Measurements from ENCODE around the gene SFN.
"Not testable (repeated sequence)": the region's sequence is repeated elsewhere in the genome, so short reads cannot be mapped to it uniquely, and the experiment has no call there.

SFN gene

GRCh38 chr1:26829184-26829911 lies 33.6 kb upstream of the SFN start:
- Histone ChIP-seq H3K4me3 (ENCODE audit: low read length) (no peak overlapping the region), H3K9ac (ENCODE audit: low read length) (no peak overlapping the region), H3K36me3 (ENCODE audit: control insufficient read depth, insufficient read depth, low read length) (peaks cover 5% of the 10 kb centered on the region), H3K4me1 (ENCODE audit: control insufficient read depth, insufficient read depth, low read length) (peaks cover 37% of the 10 kb centered on the region), H3K9me3 (ENCODE audit: control insufficient read depth, low read length) (no peaks in the 10 kb centered on the region), H3K27me3 (ENCODE audit: control insufficient read depth, insufficient read depth, low read length) (no peaks in the 10 kb centered on the region)

GRCh38 chr1:26831059-26831458 lies 31.9 kb upstream of the SFN start:
- H3K27me3 ChIP-seq (ENCODE audit: control insufficient read depth, insufficient read depth, low read length), result no peaks in the 10 kb centered on the region
- no peak overlapping the region for H3K4me3 ChIP-seq (ENCODE audit: low read length)
- peaks cover 5% of the 10 kb centered on the region for H3K36me3 ChIP-seq (ENCODE audit: control insufficient read depth, insufficient read depth, low read length)
- H3K9ac ChIP-seq (ENCODE audit: low read length), result peak overlapping the region; percentile 40
- no peaks in the 10 kb centered on the region for H3K9me3 ChIP-seq (ENCODE audit: control insufficient read depth, low read length)
- peaks cover 30% of the 10 kb centered on the region for H3K4me1 ChIP-seq (ENCODE audit: control insufficient read depth, insufficient read depth, low read length)

GRCh38 chr1:26831546-26832248 lies 31.3 kb upstream of the SFN start:
- Histone ChIP-seq H3K4me1 (ENCODE audit: control insufficient read depth, insufficient read depth, low read length) (peaks cover 27% of the 10 kb centered on the region), H3K27me3 (ENCODE audit: control insufficient read depth, insufficient read depth, low read length) (no peaks in the 10 kb centered on the region), H3K36me3 (ENCODE audit: control insufficient read depth, insufficient read depth, low read length) (peaks cover 5% of the 10 kb centered on the region), H3K9ac (ENCODE audit: low read length) (peak overlapping the region; percentile 40), H3K9me3 (ENCODE audit: control insufficient read depth, low read length) (no peaks in the 10 kb centered on the region), H3K4me3 (ENCODE audit: low read length) (no peak overlapping the region)

- Histone ChIP-seq H3K9me3 (ENCODE audit: control insufficient read depth, low read length) (no peaks in the 10 kb centered on the region), H3K9ac (ENCODE audit: low read length) (no peak overlapping the region), H3K4me1 (ENCODE audit: control insufficient read depth, insufficient read depth, low read length) (peaks cover 24% of the 10 kb centered on the region), H3K36me3 (ENCODE audit: control insufficient read depth, insufficient read depth, low read length) (peaks cover 5% of the 10 kb centered on the region), H3K4me3 (ENCODE audit: low read length) (no peak overlapping the region), H3K27me3 (ENCODE audit: control insufficient read depth, insufficient read depth, low read length) (no peaks in the 10 kb centered on the region)
Measured at GRCh38 chr1:26832249-26832960, 30.5 kb upstream of the SFN start.

- Histone ChIP-seq H3K9me3 (ENCODE audit: control insufficient read depth, low read length) (no peaks in the 10 kb centered on the region), H3K4me3 (ENCODE audit: low read length) (no peak overlapping the region), H3K4me1 (ENCODE audit: control insufficient read depth, insufficient read depth, low read length) (peaks cover 15% of the 10 kb centered on the region), H3K36me3 (ENCODE audit: control insufficient read depth, insufficient read depth, low read length) (peaks cover 5% of the 10 kb centered on the region), H3K27me3 (ENCODE audit: control insufficient read depth, insufficient read depth, low read length) (no peaks in the 10 kb centered on the region), H3K9ac (ENCODE audit: low read length) (no peak overlapping the region)
Measured at GRCh38 chr1:26833432-26834405, 29.2 kb upstream of the SFN start.

GRCh38 chr1:26837665-26838064 lies 25.3 kb upstream of the SFN start:
- H3K9me3 ChIP-seq (ENCODE audit: control insufficient read depth, low read length); H3K27me3 ChIP-seq (ENCODE audit: control insufficient read depth, insufficient read depth, low read length); H3K36me3 ChIP-seq (ENCODE audit: control insufficient read depth, insufficient read depth, low read length); H3K9ac ChIP-seq (ENCODE audit: low read length); H3K4me1 ChIP-seq (ENCODE audit: control insufficient read depth, insufficient read depth, low read length); H3K4me3 ChIP-seq (ENCODE audit: low read length): not testable (repeated sequence)

- H3K9ac ChIP-seq (ENCODE audit: low read length), result no peak overlapping the region
- H3K27me3 ChIP-seq (ENCODE audit: control insufficient read depth, insufficient read depth, low read length), result no peaks in the 10 kb centered on the region
- H3K4me1 ChIP-seq (ENCODE audit: control insufficient read depth, insufficient read depth, low read length), result no peaks in the 10 kb centered on the region
- no peaks in the 10 kb centered on the region for H3K36me3 ChIP-seq (ENCODE audit: control insufficient read depth, insufficient read depth, low read length)
- H3K9me3 ChIP-seq (ENCODE audit: control insufficient read depth, low read length), result no peaks in the 10 kb centered on the region
- H3K4me3 ChIP-seq (ENCODE audit: low read length), result no peak overlapping the region
Measured at GRCh38 chr1:26838474-26839338, 24.2 kb upstream of the SFN start.

GRCh38 chr1:26839339-26839722 lies 23.6 kb upstream of the SFN start:
- Histone ChIP-seq H3K4me1 (ENCODE audit: control insufficient read depth, insufficient read depth, low read length) (no peaks in the 10 kb centered on the region), H3K27me3 (ENCODE audit: control insufficient read depth, insufficient read depth, low read length) (no peaks in the 10 kb centered on the region), H3K36me3 (ENCODE audit: control insufficient read depth, insufficient read depth, low read length) (no peaks in the 10 kb centered on the region), H3K4me3 (ENCODE audit: low read length) (no peak overlapping the region), H3K9ac (ENCODE audit: low read length) (no peak overlapping the region), H3K9me3 (ENCODE audit: control insufficient read depth, low read length) (no peaks in the 10 kb centered on the region)

- no peaks in the 10 kb centered on the region for H3K4me1 ChIP-seq (ENCODE audit: control insufficient read depth, insufficient read depth, low read length)
- no peak overlapping the region for H3K4me3 ChIP-seq (ENCODE audit: low read length)
- no peaks in the 10 kb centered on the region for H3K27me3 ChIP-seq (ENCODE audit: control insufficient read depth, insufficient read depth, low read length)
- no peaks in the 10 kb centered on the region for H3K36me3 ChIP-seq (ENCODE audit: control insufficient read depth, insufficient read depth, low read length)
- H3K9me3 ChIP-seq (ENCODE audit: control insufficient read depth, low read length), result no peaks in the 10 kb centered on the region
- H3K9ac ChIP-seq (ENCODE audit: low read length), result no peak overlapping the region
Measured at GRCh38 chr1:26839779-26840178, 23.2 kb upstream of the SFN start.

GRCh38 chr1:26844424-26845196 lies 18.3 kb upstream of the SFN start:
- Histone ChIP-seq H3K27me3 (ENCODE audit: control insufficient read depth, insufficient read depth, low read length) (no peaks in the 10 kb centered on the region), H3K4me3 (ENCODE audit: low read length) (no peak overlapping the region), H3K36me3 (ENCODE audit: control insufficient read depth, insufficient read depth, low read length) (no peaks in the 10 kb centered on the region), H3K4me1 (ENCODE audit: control insufficient read depth, insufficient read depth, low read length) (peaks cover 24% of the 10 kb centered on the region), H3K9ac (ENCODE audit: low read length) (no peak overlapping the region), H3K9me3 (ENCODE audit: control insufficient read depth, low read length) (no peaks in the 10 kb centered on the region)

Measured in mucosa of stomach (tissue), 1 donor.